Measurements from ENCODE around the gene STOML3.

STOML3 gene, protein sequence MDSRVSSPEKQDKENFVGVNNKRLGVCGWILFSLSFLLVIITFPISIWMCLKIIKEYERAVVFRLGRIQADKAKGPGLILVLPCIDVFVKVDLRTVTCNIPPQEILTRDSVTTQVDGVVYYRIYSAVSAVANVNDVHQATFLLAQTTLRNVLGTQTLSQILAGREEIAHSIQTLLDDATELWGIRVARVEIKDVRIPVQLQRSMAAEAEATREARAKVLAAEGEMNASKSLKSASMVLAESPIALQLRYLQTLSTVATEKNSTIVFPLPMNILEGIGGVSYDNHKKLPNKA

GRCh38 chr13:38990693-38991092, at the start of gene STOML3:
Gene STOML3, minus strand, starts transcription at chr13:38990831. Its CDS starts 110 bp downstream, at chr13:38990721.
- Histone ChIP-seq H3K4me3 (no peak within 1 kb of the TSS), H3K36me3 (replicated peaks) (no peaks in the 10 kb centered on the region), H3K4me1 (peaks cover 3% of the 10 kb centered on the region), H3K27me3 (ENCODE audit: low read depth) (no peaks in the 10 kb centered on the region), H3K9me3 (no peaks in the 10 kb centered on the region)
- DNase-seq (ENCODE audit: low spot score in 2 of 2), result peak; percentile 19 to 60
- in situ Hi-C loops (cut with MboI; ENCODE audit: low sequenced_read_pairs), result no loop called here

DNA sequence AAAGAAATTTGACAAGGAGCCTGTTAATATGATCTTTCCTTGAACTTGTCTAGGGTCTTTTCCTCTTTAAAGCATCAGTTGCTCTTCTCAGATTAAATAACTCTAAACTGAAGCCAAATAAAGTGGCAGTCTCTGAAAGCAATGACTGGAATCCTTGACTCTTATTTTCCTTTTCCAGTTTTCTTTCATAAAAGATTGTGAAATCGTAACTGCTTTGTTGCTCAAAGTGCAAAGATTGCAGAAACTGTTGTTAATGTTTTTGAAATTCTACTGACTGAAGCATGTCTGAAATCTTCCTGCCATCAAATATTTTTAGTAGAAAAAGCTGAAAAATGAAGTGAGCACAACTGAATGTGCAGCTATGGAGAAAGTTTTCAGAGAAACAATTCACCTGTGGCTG, 49.6 kb upstream of the STOML3 start:
- Histone ChIP-seq H3K4me1 (peaks cover 6% of the 10 kb centered on the region; the same call in 1 of the 2 replicates), H3K4me3 (no peak overlapping the region), H3K9me3 (no peaks in the 10 kb centered on the region), H3K36me3 (replicated peaks) (no peaks in the 10 kb centered on the region), H3K27me3 (ENCODE audit: low read depth) (no peaks in the 10 kb centered on the region)
- no peak for DNase-seq (ENCODE audit: low spot score in 2 of 2)
- in situ Hi-C loops (cut with MboI; ENCODE audit: low sequenced_read_pairs), result no loop called here

GRCh38 chr13:39039041-39039440, 48.4 kb upstream of the STOML3 start:
- no peaks in the 10 kb centered on the region for H3K27me3 ChIP-seq (ENCODE audit: low read depth)
- H3K4me3 ChIP-seq, result peak overlapping the region; percentile 69
- H3K9me3 ChIP-seq, result no peaks in the 10 kb centered on the region
- H3K36me3 ChIP-seq (replicated peaks), result no peaks in the 10 kb centered on the region
- in situ Hi-C loops (cut with MboI; ENCODE audit: low sequenced_read_pairs), result no loop called here
- no peak for DNase-seq (ENCODE audit: low spot score in 2 of 2)
- peaks cover 9% of the 10 kb centered on the region for H3K4me1 ChIP-seq

DNA sequence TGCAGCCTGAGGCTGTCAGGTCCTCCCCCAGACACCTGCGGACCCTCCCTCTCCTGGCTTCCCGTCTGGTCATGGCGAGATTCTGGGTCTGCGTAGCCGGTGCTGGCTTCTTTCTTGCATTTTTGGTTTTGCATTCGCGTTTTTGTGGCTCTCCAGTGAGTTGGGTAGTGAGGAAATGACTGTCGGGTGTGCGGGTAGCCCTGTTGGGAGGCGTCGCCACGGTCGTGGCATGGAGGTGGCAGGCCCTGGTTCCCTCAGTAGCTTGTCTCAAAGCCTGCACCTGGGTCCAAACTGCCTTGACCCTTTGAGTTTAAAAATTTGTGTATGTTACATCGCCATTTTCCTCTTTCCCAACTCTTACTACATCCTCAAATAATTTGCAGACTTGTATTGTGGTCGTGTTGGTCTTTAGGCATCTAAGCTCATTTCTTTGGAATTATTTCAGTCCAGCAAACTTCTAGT, 48.0 kb upstream of the STOML3 start:
- Histone ChIP-seq H3K4me1 (peaks cover 9% of the 10 kb centered on the region), H3K9me3 (no peaks in the 10 kb centered on the region), H3K4me3 (peak overlapping the region; percentile 69), H3K36me3 (replicated peaks) (no peaks in the 10 kb centered on the region), H3K27me3 (ENCODE audit: low read depth) (no peaks in the 10 kb centered on the region)
- in situ Hi-C loops (cut with MboI; ENCODE audit: low sequenced_read_pairs), result no loop called here
- DNase-seq (ENCODE audit: low spot score in 2 of 2), result peak in 1 of 2 experiments; percentile 54

- H3K9me3 ChIP-seq, result no peaks in the 10 kb centered on the region
- no peaks in the 10 kb centered on the region for H3K27me3 ChIP-seq (ENCODE audit: low read depth)
- H3K4me3 ChIP-seq, result peak within 1 kb of the TSS; percentile 69
- in situ Hi-C loops (cut with MboI; ENCODE audit: low sequenced_read_pairs), result no loop called here
- peaks cover 9% of the 10 kb centered on the region for H3K4me1 ChIP-seq
- H3K36me3 ChIP-seq (replicated peaks), result no peaks in the 10 kb centered on the region
- DNase-seq (ENCODE audit: low spot score in 2 of 2), result peak; percentile 76 to 92
Measured at GRCh38 chr13:39037880-39038568, 47.4 kb upstream of the STOML3 start, which contains the start of the genes NHLRC3 and PROSER1. Gene NHLRC3, plus strand, starts transcription at chr13:39038456. Its CDS starts 184 bp downstream, at chr13:39038640. Gene PROSER1, minus strand, starts transcription at chr13:39038089. Its CDS starts 847 bp downstream, at chr13:39037242.

- no peak for DNase-seq (ENCODE audit: low spot score in 2 of 2)
- no peaks in the 10 kb centered on the region for H3K27me3 ChIP-seq (ENCODE audit: low read depth)
- H3K9me3 ChIP-seq, result no peaks in the 10 kb centered on the region
- H3K4me1 ChIP-seq, result peaks cover 9% of the 10 kb centered on the region
- H3K4me3 ChIP-seq, result peak overlapping the region; percentile 69
- in situ Hi-C loops (cut with MboI; ENCODE audit: low sequenced_read_pairs), result no loop called here
- H3K36me3 ChIP-seq (replicated peaks), result no peaks in the 10 kb centered on the region
Measured at GRCh38 chr13:39037410-39037879, 46.8 kb upstream of the STOML3 start.

DNA sequence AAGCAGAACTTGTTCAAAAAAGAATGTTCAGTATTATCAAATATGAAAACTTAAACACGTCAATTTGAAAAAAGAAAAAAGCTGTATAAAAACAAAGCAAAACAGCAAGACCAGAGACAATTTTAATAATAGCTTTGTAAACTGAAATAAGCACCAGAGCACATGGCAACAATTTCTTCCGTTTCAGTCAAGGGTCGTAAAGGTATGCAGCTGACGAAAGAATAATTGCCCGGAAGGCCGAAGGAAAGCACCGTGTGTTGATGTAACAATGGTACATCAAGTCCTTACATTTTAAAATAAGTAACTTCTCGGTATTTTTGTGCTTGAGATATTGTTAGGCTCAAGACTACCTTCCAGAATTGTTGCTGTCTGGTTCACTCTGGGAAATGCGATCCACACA, 45.6 kb upstream of the STOML3 start:
- H3K36me3 ChIP-seq (replicated peaks), result no peaks in the 10 kb centered on the region
- H3K4me1 ChIP-seq, result peaks cover 9% of the 10 kb centered on the region
- H3K27me3 ChIP-seq (ENCODE audit: low read depth), result no peaks in the 10 kb centered on the region
- H3K9me3 ChIP-seq, result no peaks in the 10 kb centered on the region
- H3K4me3 ChIP-seq, result peak overlapping the region; percentile 69
- peak; percentile 29 to 48 for DNase-seq (ENCODE audit: low spot score in 2 of 2)
- in situ Hi-C loops (cut with MboI; ENCODE audit: low sequenced_read_pairs), result no loop called here

DNA sequence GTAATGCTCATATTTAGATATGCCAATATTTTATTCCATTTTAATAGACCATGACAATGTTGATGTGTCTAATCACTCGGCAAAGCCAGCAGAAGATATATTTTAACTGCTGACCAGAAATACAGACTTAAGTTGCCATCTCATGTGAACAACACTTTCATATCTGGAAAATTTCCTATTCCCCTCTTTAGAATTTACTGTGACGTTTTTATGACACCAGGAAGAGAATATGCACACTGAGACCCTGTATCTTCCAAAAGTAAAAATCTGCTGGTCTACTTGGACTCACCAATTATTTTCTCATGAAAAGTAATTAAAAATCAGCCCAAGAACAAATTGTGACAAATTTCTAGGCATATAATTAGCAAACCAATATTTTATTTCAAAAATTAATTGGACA, 45.2 kb upstream of the STOML3 start:
- Histone ChIP-seq H3K9me3 (no peaks in the 10 kb centered on the region), H3K4me3 (peak overlapping the region; percentile 69), H3K36me3 (replicated peaks) (0 out of 2 replicates have a peak, but pooled peaks cover under 1% of the 10 kb centered on the region), H3K27me3 (ENCODE audit: low read depth) (no peaks in the 10 kb centered on the region), H3K4me1 (peaks cover 9% of the 10 kb centered on the region)
- DNase-seq (ENCODE audit: low spot score in 2 of 2), result no peak
- in situ Hi-C loops (cut with MboI; ENCODE audit: low sequenced_read_pairs), result no loop called here

- in situ Hi-C loops (cut with MboI; ENCODE audit: low sequenced_read_pairs), result no loop called here
- Histone ChIP-seq H3K27me3 (ENCODE audit: low read depth) (no peaks in the 10 kb centered on the region), H3K36me3 (replicated peaks) (0 out of 2 replicates have a peak, but pooled peaks cover 3% of the 10 kb centered on the region), H3K9me3 (no peaks in the 10 kb centered on the region), H3K4me3 (peak overlapping the region; percentile 69), H3K4me1 (peaks cover 9% of the 10 kb centered on the region)
- peak in 1 of 2 experiments; percentile 28 for DNase-seq (ENCODE audit: low spot score in 2 of 2)
Measured at GRCh38 chr13:39035204-39035603, 44.6 kb upstream of the STOML3 start.

GRCh38 chr13:39034085-39034484, 43.5 kb upstream of the STOML3 start:
- in situ Hi-C loops (cut with MboI; ENCODE audit: low sequenced_read_pairs), result no loop called here
- Histone ChIP-seq H3K4me1 (peaks cover 3% of the 10 kb centered on the region; the same call in 1 of the 2 replicates), H3K4me3 (no peak overlapping the region), H3K9me3 (no peaks in the 10 kb centered on the region), H3K27me3 (ENCODE audit: low read depth) (no peaks in the 10 kb centered on the region), H3K36me3 (replicated peaks) (peaks cover 11% of the 10 kb centered on the region)
- DNase-seq (ENCODE audit: low spot score in 2 of 2), result no peak

- peaks cover 21% of the 10 kb centered on the region for H3K36me3 ChIP-seq (replicated peaks)
- H3K4me1 ChIP-seq, result peaks cover 3% of the 10 kb centered on the region; the same call in 1 of the 2 replicates
- in situ Hi-C loops (cut with MboI; ENCODE audit: low sequenced_read_pairs), result no loop called here
- no peak overlapping the region for H3K4me3 ChIP-seq
- no peaks in the 10 kb centered on the region for H3K27me3 ChIP-seq (ENCODE audit: low read depth)
- no peak for DNase-seq (ENCODE audit: low spot score in 2 of 2)
- H3K9me3 ChIP-seq, result no peaks in the 10 kb centered on the region
Measured at GRCh38 chr13:39032150-39032549, 41.5 kb upstream of the STOML3 start.

DNA sequence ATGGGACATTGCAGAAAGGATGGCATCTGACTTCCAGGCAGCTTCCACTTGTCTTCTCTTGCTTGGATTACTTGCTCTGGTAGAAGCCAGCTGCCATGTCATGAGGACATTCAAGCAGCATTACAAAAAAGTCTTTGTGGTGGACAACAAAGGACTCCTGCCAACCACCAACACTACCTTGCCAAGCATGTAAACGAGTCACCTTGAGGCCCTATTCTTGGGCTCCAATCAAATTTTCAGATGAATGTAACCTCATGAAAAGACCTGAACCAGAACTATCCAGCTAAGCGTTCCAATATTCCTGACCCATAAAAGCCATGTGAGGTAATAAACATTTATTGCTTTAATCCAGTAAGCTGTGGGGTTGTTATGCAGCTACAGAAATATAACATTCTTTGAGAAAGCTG, 34.8 kb upstream of the STOML3 start:
- peaks cover 17% of the 10 kb centered on the region for H3K4me1 ChIP-seq
- H3K9me3 ChIP-seq, result no peaks in the 10 kb centered on the region
- no peaks in the 10 kb centered on the region for H3K27me3 ChIP-seq (ENCODE audit: low read depth)
- no peak for DNase-seq (ENCODE audit: low spot score in 2 of 2)
- H3K4me3 ChIP-seq, result no peak overlapping the region
- in situ Hi-C loops (cut with MboI; ENCODE audit: low sequenced_read_pairs), result no loop called here
- peaks cover 67% of the 10 kb centered on the region for H3K36me3 ChIP-seq (replicated peaks)

- no peaks in the 10 kb centered on the region for H3K9me3 ChIP-seq
- in situ Hi-C loops (cut with MboI; ENCODE audit: low sequenced_read_pairs), result no loop called here
- no peak for DNase-seq (ENCODE audit: low spot score in 2 of 2)
- H3K27me3 ChIP-seq (ENCODE audit: low read depth), result no peaks in the 10 kb centered on the region
- peaks cover 17% of the 10 kb centered on the region for H3K4me1 ChIP-seq
- H3K4me3 ChIP-seq, result no peak overlapping the region
- H3K36me3 ChIP-seq (replicated peaks), result peaks cover 59% of the 10 kb centered on the region
Measured at GRCh38 chr13:39023761-39024160, 33.1 kb upstream of the STOML3 start.

DNA sequence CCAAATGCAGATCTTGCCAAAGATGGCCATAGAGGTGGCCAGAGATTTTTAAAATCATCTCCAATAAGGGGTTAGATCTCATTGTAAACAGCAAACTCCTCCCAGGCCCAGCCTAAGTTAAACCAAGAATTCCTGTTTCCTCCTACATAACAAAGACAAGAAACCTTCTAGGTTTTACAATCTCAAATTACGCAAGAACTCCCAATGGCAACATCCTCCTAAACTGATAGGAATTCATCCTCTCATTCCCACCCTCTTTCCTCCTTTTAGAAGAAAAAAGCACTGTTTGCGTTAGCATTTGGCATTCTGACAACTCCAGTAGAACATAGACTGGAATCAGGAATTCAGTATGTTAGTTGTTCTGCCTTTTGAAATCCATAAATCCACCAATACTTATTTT, 32.7 kb upstream of the STOML3 start:
- DNase-seq (ENCODE audit: low spot score in 2 of 2), result no peak
- Histone ChIP-seq H3K4me1 (peaks cover 17% of the 10 kb centered on the region), H3K4me3 (no peak overlapping the region), H3K9me3 (no peaks in the 10 kb centered on the region), H3K27me3 (ENCODE audit: low read depth) (no peaks in the 10 kb centered on the region), H3K36me3 (replicated peaks) (peaks cover 59% of the 10 kb centered on the region)
- in situ Hi-C loops (cut with MboI; ENCODE audit: low sequenced_read_pairs), result no loop called here

Measured in HAP-1 (cell line).